ENCODE data around the gene BAG2.

DNA sequence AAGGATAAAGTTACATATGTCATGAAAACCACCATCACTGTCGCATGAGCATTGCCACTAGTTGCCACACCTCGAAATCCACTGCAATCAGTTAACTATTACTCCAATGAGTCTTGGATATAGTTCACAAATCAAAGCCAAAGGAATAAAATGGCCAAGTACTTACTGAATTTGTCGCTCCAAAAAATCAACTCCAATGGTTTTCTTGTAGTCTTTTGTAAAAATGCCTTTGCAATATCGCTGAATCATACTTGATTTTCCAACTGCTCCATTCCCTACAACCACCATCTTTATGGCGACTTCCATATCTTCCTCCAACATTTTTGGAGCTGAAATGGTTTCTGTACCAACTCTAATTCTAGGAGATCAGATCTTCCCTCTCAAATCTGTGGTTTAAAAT is 37.9 kb downstream of the BAG2 start:
- no peak for TF ChIP-seq MYC (IDR thresholded peaks at IDR 0.05; ENCODE audit: borderline replicate concordance, low read length)
- TF ChIP-seq NFE2L2 (conservative IDR thresholded peaks at IDR 0.05; ENCODE audit: low read length) = no peak
- no peak for TF ChIP-seq CTCF (IDR thresholded peaks at IDR 0.05)
- TF ChIP-seq POLR2A (IDR thresholded peaks at IDR 0.05; ENCODE audit: low read length) = no peak
- no peak for TF ChIP-seq NPAS2 (CRISPR knock-in tag; IDR thresholded peaks at IDR 0.05; ENCODE audit: borderline replicate concordance)
- TF ChIP-seq MAX (IDR thresholded peaks at IDR 0.05) = no peak
- TF ChIP-seq RFX5 (IDR thresholded peaks at IDR 0.05) = no peak
